Parathyroid adenoma (tissue), 2 donors: ENCODE data around the gene SCAMP4.
A peak's percentile ranks its signal among the peaks of the same experiment; 100 is the strongest.
"Not testable (repeated sequence)": the region's sequence is repeated elsewhere in the genome, so short reads cannot be mapped to it uniquely, and the experiment has no call there.

Experiments
- H2AFZ ChIP-seq: fragments of 300-600 bp; sonication (generic); one replicate; pipeline ENCODE4 v1.7.0; 2017; ENCODE audit warnings: antibody characterized with exemption, mild to moderate bottlenecking
- H3K27ac ChIP-seq: fragments of 300-600 bp; sonication (generic); one replicate; pipeline ENCODE4 v1.7.0; 2017
- H3K27me3 ChIP-seq: fragments of 300-600 bp; sonication (generic); one replicate; pipeline ENCODE4 v1.7.0; 2017; ENCODE audit warnings: low read length; ENCODE audit not compliant: control insufficient read depth, insufficient read depth
- H3K36me3 ChIP-seq: fragments of 300-600 bp; sonication (generic); one replicate; pipeline ENCODE4 v1.7.0; 2017; ENCODE audit warnings: low read length; ENCODE audit not compliant: control insufficient read depth, insufficient read depth
- H3K4me1 ChIP-seq: fragments of 300-600 bp; sonication (generic); one replicate; pipeline ENCODE4 v1.7.0; 2017; ENCODE audit warnings: control low read depth
- H3K4me2 ChIP-seq: fragments of 300-600 bp; sonication (generic); one replicate; pipeline ENCODE4 v1.7.0; 2017; ENCODE audit warnings: low read length
- H3K4me3 ChIP-seq: fragments of 300-600 bp; sonication (generic); one replicate; pipeline ENCODE4 v1.7.0; 2017; ENCODE audit warnings: low read depth, low read length
- H3K79me2 ChIP-seq: fragments of 300-600 bp; sonication (generic); one replicate; pipeline ENCODE4 v1.7.0; 2017; ENCODE audit warnings: control low read depth
- H3K9ac ChIP-seq: fragments of 300-600 bp; sonication (generic); one replicate; pipeline ENCODE4 v1.7.0; 2017; ENCODE audit warnings: mild to moderate bottlenecking
- H3K9me3 ChIP-seq: fragments of 300-600 bp; sonication (generic); one replicate; pipeline ENCODE4 v1.7.0; 2017; ENCODE audit warnings: low read length; ENCODE audit not compliant: control insufficient read depth
- TF ChIP-seq, protein P1 (sequence below): fragments of 300-600 bp; sonication (generic); IDR thresholded peaks from one replicate; pipeline ENCODE4 v1.7.0; 2017; ENCODE audit warnings: antibody characterized with exemption, mild to moderate bottlenecking
- donor health status: primary hyperparathyroidism.

SCAMP4 gene

GRCh38 chr19:1884719-1885334, 20.4 kb upstream of the SCAMP4 start:
- peak overlapping the region; percentile 55 for H2AFZ ChIP-seq
- H3K27me3 ChIP-seq, result no peaks in the 10 kb centered on the region
- H3K36me3 ChIP-seq, result no peaks in the 10 kb centered on the region
- H3K9me3 ChIP-seq, result no peaks in the 10 kb centered on the region
- peaks cover 26% of the 10 kb centered on the region for H3K79me2 ChIP-seq
- peak overlapping the region; percentile 64 for H3K27ac ChIP-seq
- TF ChIP-seq, protein P1, sequence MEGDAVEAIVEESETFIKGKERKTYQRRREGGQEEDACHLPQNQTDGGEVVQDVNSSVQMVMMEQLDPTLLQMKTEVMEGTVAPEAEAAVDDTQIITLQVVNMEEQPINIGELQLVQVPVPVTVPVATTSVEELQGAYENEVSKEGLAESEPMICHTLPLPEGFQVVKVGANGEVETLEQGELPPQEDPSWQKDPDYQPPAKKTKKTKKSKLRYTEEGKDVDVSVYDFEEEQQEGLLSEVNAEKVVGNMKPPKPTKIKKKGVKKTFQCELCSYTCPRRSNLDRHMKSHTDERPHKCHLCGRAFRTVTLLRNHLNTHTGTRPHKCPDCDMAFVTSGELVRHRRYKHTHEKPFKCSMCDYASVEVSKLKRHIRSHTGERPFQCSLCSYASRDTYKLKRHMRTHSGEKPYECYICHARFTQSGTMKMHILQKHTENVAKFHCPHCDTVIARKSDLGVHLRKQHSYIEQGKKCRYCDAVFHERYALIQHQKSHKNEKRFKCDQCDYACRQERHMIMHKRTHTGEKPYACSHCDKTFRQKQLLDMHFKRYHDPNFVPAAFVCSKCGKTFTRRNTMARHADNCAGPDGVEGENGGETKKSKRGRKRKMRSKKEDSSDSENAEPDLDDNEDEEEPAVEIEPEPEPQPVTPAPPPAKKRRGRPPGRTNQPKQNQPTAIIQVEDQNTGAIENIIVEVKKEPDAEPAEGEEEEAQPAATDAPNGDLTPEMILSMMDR, result no peak
- peak overlapping the region; percentile 69 for H3K9ac ChIP-seq
- H3K4me2 ChIP-seq, result peak overlapping the region; percentile 70
- H3K4me1 ChIP-seq, result peaks cover 6% of the 10 kb centered on the region
- H3K4me3 ChIP-seq, result peak overlapping the region; percentile 64

DNA sequence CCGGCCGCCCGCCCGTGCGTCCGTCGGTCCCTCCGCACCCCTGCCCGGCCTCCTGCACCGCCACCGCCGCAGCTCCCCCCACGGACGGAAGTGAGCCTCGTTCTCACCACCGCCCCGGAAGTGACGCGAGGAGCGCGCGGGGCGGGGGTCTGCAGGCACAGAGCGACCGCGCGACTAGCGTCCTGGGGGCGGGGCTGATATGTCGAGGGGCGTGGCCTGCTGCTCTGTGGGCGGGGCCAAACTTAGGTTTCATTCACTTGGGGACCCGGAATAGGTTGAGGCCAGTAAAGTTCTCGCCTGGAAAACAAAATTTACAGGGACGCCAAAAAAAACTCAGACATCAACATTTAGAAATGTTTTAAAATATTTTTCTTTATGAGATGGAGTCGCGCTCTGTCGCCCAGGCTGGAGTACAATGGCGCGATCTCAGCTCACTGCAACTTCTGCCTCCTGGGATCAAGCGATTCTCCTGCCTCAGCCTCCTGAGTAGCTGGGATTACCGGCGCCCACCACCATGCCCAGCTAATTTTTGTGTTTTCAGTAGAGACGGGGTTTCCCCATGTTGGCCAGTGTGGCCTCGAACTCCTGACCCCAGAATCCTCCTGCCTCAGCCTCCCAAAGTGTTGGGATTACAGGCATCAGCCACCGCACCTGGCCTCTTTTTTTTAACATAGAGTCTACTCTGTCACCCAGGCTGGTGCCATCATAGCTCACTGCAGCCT, 19.6 kb upstream of the SCAMP4 start, which contains the start of gene ABHD17A:
TSS of gene ABHD17A (minus strand) at position 99 of the 722 bp plus-strand sequence. CDS start 3,930 bp downstream, outside the sequence.
- not testable (repeated sequence) for H3K27me3 ChIP-seq, H3K36me3 ChIP-seq, H3K9me3 ChIP-seq, H3K4me1 ChIP-seq
- Histone ChIP-seq H3K4me3 (peak within 1 kb of the TSS; percentile 64), H3K27ac (peak within 1 kb of the TSS; percentile 64), H2AFZ (peak within 1 kb of the TSS; percentile 55), H3K9ac (peak within 1 kb of the TSS; percentile 69), H3K79me2 (peaks cover 24% of the 10 kb centered on the region), H3K4me2 (peak within 1 kb of the TSS; percentile 70)

DNA sequence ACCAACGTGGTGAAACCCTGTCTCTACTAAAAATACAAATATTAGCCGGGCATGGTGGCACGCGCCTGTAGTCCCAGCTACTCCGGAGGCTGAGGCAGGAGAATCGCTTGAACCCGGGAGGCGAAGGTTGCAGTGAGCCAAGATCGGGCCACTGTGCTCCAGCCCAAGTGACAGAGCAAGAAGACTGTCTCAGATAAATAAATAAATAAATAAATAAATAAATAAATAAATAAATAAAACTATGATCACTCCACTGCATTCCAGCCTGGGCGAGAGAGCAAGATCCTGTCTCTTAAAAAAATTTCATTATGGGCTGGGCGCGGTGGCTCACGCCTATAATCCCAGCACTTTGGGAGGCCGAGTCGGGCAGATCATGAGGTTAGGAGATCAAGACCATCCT, 18.8 kb upstream of the SCAMP4 start:
- H3K27ac ChIP-seq, H2AFZ ChIP-seq, H3K4me1 ChIP-seq, H3K9me3 ChIP-seq, H3K4me3 ChIP-seq, H3K9ac ChIP-seq, H3K36me3 ChIP-seq, H3K4me2 ChIP-seq, H3K27me3 ChIP-seq: not testable (repeated sequence)
- peaks cover 23% of the 10 kb centered on the region for H3K79me2 ChIP-seq

DNA sequence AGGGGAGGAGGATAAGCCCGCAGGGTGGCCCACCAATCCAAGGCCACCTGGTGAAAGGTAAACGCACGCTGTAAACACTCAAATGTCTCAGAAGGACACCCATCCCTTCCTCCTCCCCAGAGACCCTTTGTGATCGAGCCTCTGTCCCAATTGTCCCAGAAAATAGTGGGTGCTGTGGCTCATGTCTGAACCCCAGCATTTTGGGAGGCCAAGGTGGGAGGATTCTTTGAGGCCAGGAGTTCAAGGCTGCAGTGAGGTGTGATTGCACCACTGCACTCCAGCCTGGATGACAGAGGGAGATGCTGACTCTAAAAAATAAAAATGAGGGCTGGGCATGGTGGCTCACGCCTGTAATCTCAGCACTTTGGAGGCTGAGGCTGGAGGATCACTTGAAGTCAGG, 16.8 kb upstream of the SCAMP4 start:
- TF ChIP-seq, protein P1, result no peak
- no peak overlapping the region for H3K9ac ChIP-seq
- peaks cover 6% of the 10 kb centered on the region for H3K4me1 ChIP-seq

DNA sequence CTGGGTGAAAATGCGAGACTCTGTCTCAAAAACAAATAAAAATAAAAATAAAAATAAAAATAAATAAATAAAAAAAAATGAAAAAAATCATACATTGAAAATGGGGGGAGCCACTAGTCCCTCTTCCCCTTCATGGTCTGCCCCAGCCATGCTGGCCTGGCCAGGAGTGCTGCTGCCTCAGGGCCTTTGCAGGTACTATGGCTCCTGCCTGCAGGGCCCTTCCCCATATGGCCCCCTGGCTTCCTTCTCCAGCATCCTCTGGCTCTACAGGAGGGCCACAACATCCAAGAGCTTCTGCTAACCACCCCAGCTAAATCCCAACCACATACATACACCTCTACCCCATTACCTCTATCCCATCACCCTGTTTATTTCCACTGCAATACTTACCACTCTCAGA, 15.3 kb upstream of the SCAMP4 start:
- Histone ChIP-seq H3K4me2 (no peak overlapping the region), H3K27me3 (no peaks in the 10 kb centered on the region), H3K9ac (no peak overlapping the region), H3K27ac (no peak overlapping the region), H3K9me3 (no peaks in the 10 kb centered on the region), H3K4me1 (no peaks in the 10 kb centered on the region), H2AFZ (no peak overlapping the region), H3K4me3 (no peak overlapping the region), H3K36me3 (no peaks in the 10 kb centered on the region), H3K79me2 (peaks cover under 1% of the 10 kb centered on the region)
- TF ChIP-seq, protein P1, result no peak

More for the DNA sequence above, 16.8 kb upstream of the SCAMP4 start:
- H3K4me2 ChIP-seq, result no peak overlapping the region
- H3K9me3 ChIP-seq, result no peaks in the 10 kb centered on the region
- no peak overlapping the region for H2AFZ ChIP-seq
- H3K27me3 ChIP-seq, result no peaks in the 10 kb centered on the region
- no peak overlapping the region for H3K4me3 ChIP-seq
- H3K79me2 ChIP-seq, result peaks cover 13% of the 10 kb centered on the region
- H3K27ac ChIP-seq, result no peak overlapping the region
- H3K36me3 ChIP-seq, result no peaks in the 10 kb centered on the region
